OCI-LY1 (cell line): ENCODE results near the gene CHD1.

Source experiments
- H2AFZ ChIP-seq: fragments of 200-600 bp; sonication (generic), shearing (Covaris generic); 2 replicates; pipeline ENCODE4 v1.6.0; 2014; ENCODE audit warnings: antibody characterized with exemption, mild to moderate bottlenecking, low read length
- H3F3A ChIP-seq: fragments of 200-600 bp; sonication (generic), shearing (Covaris generic); 2 replicates; pipeline ENCODE4 v1.6.0; 2014; ENCODE audit warnings: mild to moderate bottlenecking, antibody characterized with exemption, low read length, moderate library complexity; ENCODE audit not compliant: insufficient read depth
- H3K27ac ChIP-seq: fragments of 200-600 bp; sonication (generic); 2 replicates; pipeline ENCODE4 v1.5.1; 2014; ENCODE audit warnings: low read length, mixed run types, mild to moderate bottlenecking, low read depth; ENCODE audit not compliant: poor library complexity, severe bottlenecking
- H3K27me3 ChIP-seq: fragments of 200-600 bp; sonication (generic); 2 replicates; pipeline ENCODE4 v1.6.0; 2014; ENCODE audit warnings: antibody characterized with exemption, mild to moderate bottlenecking, low read length, moderate library complexity; ENCODE audit not compliant: insufficient read depth
- H3K36me3 ChIP-seq: fragments of 200-600 bp; sonication (generic); 2 replicates; pipeline ENCODE4 v1.6.1; 2014; ENCODE audit warnings: mild to moderate bottlenecking, antibody characterized with exemption, low read length, moderate library complexity, mixed read lengths; ENCODE audit not compliant: insufficient read depth
- H3K4me1 ChIP-seq: fragments of 200-600 bp; sonication (generic); 2 replicates; pipeline ENCODE4 v1.5.1; 2014; ENCODE audit warnings: mild to moderate bottlenecking, low read length, moderate library complexity; ENCODE audit not compliant: insufficient read depth, severe bottlenecking
- H3K4me2 ChIP-seq: fragments of 200-600 bp; sonication (generic), shearing (Covaris generic); 2 replicates; pipeline ENCODE4 v1.6.1; 2014; ENCODE audit warnings: low read length
- H3K4me3 ChIP-seq: fragments of 200-600 bp; sonication (generic); 2 replicates; pipeline ENCODE4 v1.5.1; 2014; ENCODE audit warnings: low read length, low read depth, mild to moderate bottlenecking, mixed read lengths; ENCODE audit not compliant: poor library complexity, severe bottlenecking
- H3K79me2 ChIP-seq: fragments of 200-600 bp; shearing (Covaris generic); 2 replicates; pipeline ENCODE4 v1.6.1; 2016; ENCODE audit warnings: mixed run types, low read length, mixed read lengths; ENCODE audit not compliant: insufficient read depth
- H3K9ac ChIP-seq: fragments of 200-600 bp; sonication (generic), shearing (Covaris generic); 2 replicates; pipeline ENCODE4 v1.6.1; 2014; ENCODE audit warnings: mild to moderate bottlenecking, low read length, mixed read lengths
- H3K9me2 ChIP-seq: fragments of 200-600 bp; sonication (generic), shearing (Covaris generic); 2 replicates; pipeline ENCODE4 v1.6.1; 2014; ENCODE audit warnings: low read depth, mild to moderate bottlenecking, low read length, mixed read lengths
- H3K9me3 ChIP-seq: fragments of 200-600 bp; shearing (Covaris generic); 2 replicates; pipeline ENCODE4 v1.6.1; 2014; ENCODE audit warnings: low read length, mixed read lengths
- H4K20me1 ChIP-seq: fragments of 200-600 bp; sonication (generic), shearing (Covaris generic); 2 replicates; pipeline ENCODE4 v1.6.0; 2016; ENCODE audit warnings: mild to moderate bottlenecking, low read length; ENCODE audit not compliant: insufficient read depth
- CTCF ChIP-seq: fragments of 200-600 bp; sonication (generic), shearing (Covaris generic); IDR thresholded peaks from 2 replicates; pipeline ENCODE4 v1.5.1; 2017; ENCODE audit warnings: mild to moderate bottlenecking, antibody characterized with exemption, low read length, moderate library complexity, mixed read lengths
- EZH2 ChIP-seq: fragments of 200-600 bp; sonication (generic), shearing (Covaris generic); IDR thresholded peaks from 2 replicates; pipeline ENCODE4 v1.8.0; 2017; ENCODE audit warnings: borderline replicate concordance, mixed run types, mild to moderate bottlenecking, antibody characterized with exemption, low read length, moderate library complexity, mixed read lengths

The CHD1 gene

GRCh38 chr5:98880151-98880550, 48.7 kb downstream of the CHD1 start:
- Histone ChIP-seq H3K36me3 (peaks cover 79% of the 10 kb centered on the region), H3K27ac (no peak overlapping the region), H3K79me2 (no peaks in the 10 kb centered on the region), H3K9me2 (no peaks in the 10 kb centered on the region), H3K9ac (no peak overlapping the region), H4K20me1 (no peaks in the 10 kb centered on the region), H3K9me3 (no peaks in the 10 kb centered on the region), H3K27me3 (no peaks in the 10 kb centered on the region), H3K4me3 (no peak overlapping the region), H2AFZ (no peak overlapping the region), H3K4me2 (no peak overlapping the region), H3K4me1 (no peaks in the 10 kb centered on the region), H3F3A (no peaks in the 10 kb centered on the region)
- no peak for TF ChIP-seq CTCF

DNA sequence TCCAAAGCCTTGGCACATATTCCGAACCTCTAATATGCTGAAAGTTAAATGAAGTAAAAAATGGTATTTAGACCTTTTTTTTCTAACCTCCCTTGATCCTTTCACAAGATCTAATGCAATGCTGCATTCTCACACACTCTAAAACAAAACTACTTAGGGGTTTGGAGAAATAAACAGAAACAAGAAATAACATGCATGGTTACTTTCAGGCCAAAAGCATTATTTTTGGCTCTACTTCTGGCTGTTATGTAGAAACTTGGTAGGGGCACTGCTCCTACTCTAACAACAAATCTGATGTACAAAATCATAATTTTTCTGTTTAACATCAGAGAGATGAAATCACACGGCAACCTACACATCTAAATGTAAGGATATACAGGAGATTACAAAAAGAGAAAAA, 51.2 kb downstream of the CHD1 start:
- TF ChIP-seq EZH2 (no peak), CTCF (no peak)
- H3F3A ChIP-seq, result no peaks in the 10 kb centered on the region
- H3K36me3 ChIP-seq, result peaks cover 85% of the 10 kb centered on the region

GRCh38 chr5:98872674-98873073, 56.1 kb downstream of the CHD1 start:
- Histone ChIP-seq H3F3A (no peaks in the 10 kb centered on the region), H3K9ac (no peak overlapping the region), H3K4me1 (no peaks in the 10 kb centered on the region), H3K4me3 (no peak overlapping the region), H3K9me3 (no peaks in the 10 kb centered on the region), H3K27ac (no peak overlapping the region), H2AFZ (no peak overlapping the region), H4K20me1 (no peaks in the 10 kb centered on the region), H3K9me2 (no peaks in the 10 kb centered on the region), H3K36me3 (peaks cover 77% of the 10 kb centered on the region), H3K4me2 (no peak overlapping the region), H3K27me3 (no peaks in the 10 kb centered on the region), H3K79me2 (no peaks in the 10 kb centered on the region)
- TF ChIP-seq CTCF, result no peak
- TF ChIP-seq EZH2, result no peak

More for the DNA sequence above, 51.2 kb downstream of the CHD1 start:
- H3K4me2 ChIP-seq, result no peak overlapping the region
- H3K4me1 ChIP-seq, result no peaks in the 10 kb centered on the region
- H3K27ac ChIP-seq, result no peak overlapping the region
- no peak overlapping the region for H2AFZ ChIP-seq
- H3K9me2 ChIP-seq, result no peaks in the 10 kb centered on the region
- no peak overlapping the region for H3K4me3 ChIP-seq
- H4K20me1 ChIP-seq, result no peaks in the 10 kb centered on the region
- H3K9me3 ChIP-seq, result no peaks in the 10 kb centered on the region
- H3K9ac ChIP-seq, result no peak overlapping the region
- no peaks in the 10 kb centered on the region for H3K27me3 ChIP-seq
- H3K79me2 ChIP-seq, result no peaks in the 10 kb centered on the region
